ENCODE results near the gene PARD3B. TPM values are rescaled to one million over a fixed set of nuclear protein-coding genes. Genes with fewer than 3 reads are reported as not detected.

PARD3B gene
- total RNA-seq, 1 donor from 2014 or later, result not detected

GRCh38 chr2:205297846-205298245, 752.6 kb downstream of the PARD3B start:
- ChIA-PET POLR2A (no interaction called here), CTCF (no interaction called here)
- Mint-ChIP-seq H3K4me1 (no peaks in the 10 kb centered on the region), H3K4me3 (no peak overlapping the region), H3K27me3 (no peaks in the 10 kb centered on the region), H3K36me3 (ENCODE audit: low read depth) (no peaks in the 10 kb centered on the region), H3K9me3 (no peaks in the 10 kb centered on the region), H3K27ac (no peak overlapping the region)
- ATAC-seq (ENCODE audit: low read depth) (no peak), DNase-seq (no peak)
- TF ChIP-seq CTCF (IDR thresholded peaks at IDR 0.05), result no peak
- intact Hi-C loops (cut with micrococcal nuclease), result no loop called here

DNA sequence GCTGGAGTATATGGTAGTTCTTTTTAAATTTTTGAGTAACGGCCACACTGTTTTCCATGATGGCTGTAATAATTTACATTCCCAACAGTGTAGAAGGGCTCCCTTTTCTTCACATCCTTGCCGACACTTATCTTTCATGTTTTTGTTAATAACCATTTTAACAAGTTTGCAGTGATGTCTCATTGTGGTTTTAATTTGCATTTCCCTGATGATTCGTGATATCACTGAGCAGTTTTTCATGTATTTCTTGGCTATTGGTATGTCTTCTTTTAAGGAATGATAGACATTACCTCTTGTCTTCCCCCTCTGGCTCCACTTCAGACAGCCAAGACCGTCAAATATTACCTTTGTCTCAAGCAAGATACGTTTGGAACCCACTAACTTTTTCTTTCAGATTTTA, 765.9 kb downstream of the PARD3B start:
- ATAC-seq (ENCODE audit: low read depth) (no peak), DNase-seq (no peak)
- Mint-ChIP-seq H3K27me3 (no peaks in the 10 kb centered on the region), H3K27ac (no peak overlapping the region), H3K4me1 (no peaks in the 10 kb centered on the region), H3K4me3 (no peak overlapping the region), H3K9me3 (no peaks in the 10 kb centered on the region), H3K36me3 (ENCODE audit: low read depth) (no peaks in the 10 kb centered on the region)
- intact Hi-C loops (cut with micrococcal nuclease), result no loop called here
- no peak for TF ChIP-seq CTCF (IDR thresholded peaks at IDR 0.05)
- ChIA-PET CTCF (no interaction called here), POLR2A (no interaction called here)

- intact Hi-C loops (cut with micrococcal nuclease), result loop anchor here (5.0 to 10.0 kb wide), 2 partner anchors 356 to 604 kb away; no protein-coding TSS in a partner anchor
- ATAC-seq (ENCODE audit: low read depth) (no peak), DNase-seq (no peak)
- Mint-ChIP-seq H3K4me3 (no peak overlapping the region), H3K27ac (no peak overlapping the region), H3K36me3 (ENCODE audit: low read depth) (no peaks in the 10 kb centered on the region), H3K4me1 (peaks cover 10% of the 10 kb centered on the region), H3K27me3 (peaks cover 7% of the 10 kb centered on the region), H3K9me3 (no peaks in the 10 kb centered on the region)
- TF ChIP-seq CTCF (IDR thresholded peaks at IDR 0.05), result no peak
- POLR2A ChIA-PET, result no interaction called here
- CTCF ChIA-PET, result no interaction called here
These were observed 776.0 kb downstream of the PARD3B start for GRCh38 chr2:205321231-205321630.

DNA sequence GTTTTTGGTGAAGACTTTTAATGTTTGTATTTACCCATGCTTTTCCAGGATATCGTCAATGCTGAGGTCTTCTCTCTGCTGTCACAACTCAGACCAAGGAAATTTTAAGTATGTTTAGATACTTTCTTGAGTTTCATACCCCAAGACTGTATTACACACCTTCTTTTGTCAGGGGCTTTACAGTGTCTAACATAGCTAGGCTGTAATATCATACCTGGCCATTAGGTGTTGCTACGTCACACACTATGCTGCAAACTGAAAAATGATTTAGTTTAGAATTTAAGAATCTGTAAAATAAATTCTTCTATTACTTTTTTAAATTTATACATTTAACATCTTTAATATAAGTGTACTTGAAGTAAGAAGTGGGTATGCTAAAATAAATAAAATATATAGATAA, 778.7 kb downstream of the PARD3B start:
- intact Hi-C loops (cut with micrococcal nuclease), result loop anchor here (5.0 to 10.0 kb wide), 2 partner anchors 353 to 601 kb away; no protein-coding TSS in a partner anchor

GRCh38 chr2:205324355-205324754, 779.1 kb downstream of the PARD3B start:
- ChIA-PET POLR2A (no interaction called here), CTCF (no interaction called here)
- ATAC-seq (ENCODE audit: low read depth) (no peak), DNase-seq (no peak)
- peaks cover 9% of the 10 kb centered on the region for H3K27me3 Mint-ChIP-seq
- peaks cover 10% of the 10 kb centered on the region for H3K4me1 Mint-ChIP-seq
- no peak overlapping the region for H3K27ac Mint-ChIP-seq
- intact Hi-C loops (cut with micrococcal nuclease), result loop anchor here (5.0 to 10.0 kb wide), 2 partner anchors 353 to 600 kb away; no protein-coding TSS in a partner anchor
- H3K4me3 Mint-ChIP-seq, result no peak overlapping the region
- TF ChIP-seq CTCF (IDR thresholded peaks at IDR 0.05), result no peak
- no peaks in the 10 kb centered on the region for H3K36me3 Mint-ChIP-seq (ENCODE audit: low read depth)
- H3K9me3 Mint-ChIP-seq, result no peaks in the 10 kb centered on the region

More for the DNA sequence above, 778.7 kb downstream of the PARD3B start:
- Mint-ChIP-seq H3K27ac (no peak overlapping the region), H3K4me1 (peaks cover 10% of the 10 kb centered on the region), H3K36me3 (ENCODE audit: low read depth) (no peaks in the 10 kb centered on the region), H3K4me3 (no peak overlapping the region), H3K9me3 (no peaks in the 10 kb centered on the region), H3K27me3 (peaks cover 9% of the 10 kb centered on the region)
- POLR2A ChIA-PET, result no interaction called here
- DNase-seq (no peak), ATAC-seq (ENCODE audit: low read depth) (no peak)
- no peak for TF ChIP-seq CTCF (IDR thresholded peaks at IDR 0.05)
- CTCF ChIA-PET, result interaction anchor here (0.8 kb wide), 1 partner anchor 352 kb away, joined by 3 read pairs; no protein-coding TSS in a partner anchor

Data from activated B cell treated with CpG ODN at 0.5 μM for 24 hours (primary cell).